GM23248 (cell line): Measurements from ENCODE around the gene EIF1AD. TPM values are rescaled to one million over a fixed set of nuclear protein-coding genes. Genes with fewer than 3 reads are reported as not detected.

Experiments used
- DNase-seq: peaks from one replicate; pipeline ENCODE4 v3.0.0-alpha.2; 2015
- H2AFZ ChIP-seq: fragments of 200-600 bp; sonication (generic); 2 replicates; pipeline ENCODE4 v1.6.1; 2016; ENCODE audit warnings: antibody characterized with exemption
- H3F3A ChIP-seq: fragments of 200-600 bp; sonication (generic); 2 replicates; pipeline ENCODE4 v1.6.1; 2016; ENCODE audit warnings: mild to moderate bottlenecking, antibody characterized with exemption, mixed run types; ENCODE audit not compliant: insufficient read depth
- H3K27ac ChIP-seq: fragments of 200-600 bp; sonication (generic); 2 replicates; pipeline ENCODE4 v1.5.1; 2016; ENCODE audit warnings: mild to moderate bottlenecking
- H3K27me3 ChIP-seq: fragments of 200-600 bp; sonication (generic); replicated peaks from 2 replicates; pipeline ENCODE4 v1.6.1; 2016; ENCODE audit warnings: mild to moderate bottlenecking; ENCODE audit not compliant: insufficient read depth
- H3K36me3 ChIP-seq: fragments of 200-600 bp; sonication (generic); 2 replicates; pipeline ENCODE4 v1.6.1; 2016; ENCODE audit warnings: low read depth, mild to moderate bottlenecking
- H3K4me1 ChIP-seq: fragments of 200-600 bp; sonication (generic); 2 replicates; pipeline ENCODE4 v1.6.1; 2016; ENCODE audit warnings: mild to moderate bottlenecking; ENCODE audit not compliant: insufficient read depth
- H3K4me2 ChIP-seq: fragments of 200-600 bp; sonication (generic); one replicate; pipeline ENCODE4 v1.6.1; 2016; ENCODE audit warnings: mild to moderate bottlenecking; ENCODE audit not compliant: unreplicated experiment
- H3K4me3 ChIP-seq: fragments of 200-600 bp; sonication (generic); 2 replicates; pipeline ENCODE4 v1.5.1; 2016; ENCODE audit warnings: mild to moderate bottlenecking
- H3K79me2 ChIP-seq: fragments of 200-600 bp; sonication (generic); 2 replicates; pipeline ENCODE4 v1.6.1; 2016; ENCODE audit warnings: mild to moderate bottlenecking; ENCODE audit not compliant: insufficient read depth
- H3K9ac ChIP-seq: fragments of 200-600 bp; sonication (generic); 2 replicates; pipeline ENCODE4 v1.6.1; 2016; ENCODE audit warnings: mild to moderate bottlenecking
- H3K9me2 ChIP-seq: fragments of 200-600 bp; sonication (generic); 2 replicates; pipeline ENCODE4 v1.6.1; 2016; ENCODE audit warnings: mixed run types, mild to moderate bottlenecking, moderate library complexity; ENCODE audit not compliant: insufficient read depth
- H3K9me3 ChIP-seq: fragments of 200-600 bp; sonication (generic); one replicate; pipeline ENCODE4 v1.6.1; 2017; ENCODE audit warnings: low read depth
- H4K20me1 ChIP-seq: fragments of 200-600 bp; sonication (generic); 2 replicates; pipeline ENCODE4 v1.6.0; 2016; ENCODE audit not compliant: insufficient read depth
- EZH2 ChIP-seq: fragments of 200-600 bp; sonication (generic); IDR thresholded peaks from 2 replicates; pipeline ENCODE4 v1.6.1; 2018; ENCODE audit warnings: antibody characterized with exemption, mild to moderate bottlenecking; ENCODE audit not compliant: insufficient read depth, poor library complexity, severe bottlenecking
- EZH2phosphoT487 ChIP-seq: fragments of 200-600 bp; sonication (generic); IDR thresholded peaks from 2 replicates; pipeline ENCODE4 v1.6.1; 2018; ENCODE audit warnings: antibody characterized with exemption, moderate library complexity, mild to moderate bottlenecking, low read depth; ENCODE audit not compliant: insufficient read depth
- WGBS, 2 experiments: methylation state at CpG; one replicate each; pipeline ENCODE4 v1.1.6; 2015 to 2017; ENCODE audit warnings: low lambda C conversion rate in 2 of 2, low coverage in 1 of 2; ENCODE audit errors: missing lambda C conversion rate in 2 of 2; 5-methylcytosine and 5-hydroxymethylcytosine counted together
- in situ Hi-C: fragments of 300-500 bp; cut with MboI; formaldehyde crosslinking; loops from 2 replicates; pipeline ENCODE4 v1.15.0; 2020
- polyA plus RNA-seq: library from polyadenylated mRNA; unstranded; fragments of >200 nt; fragmentation: Nextera tagmentation; extraction: Ambion mirVana; gene quantifications from 2 replicates; pipeline ENCODE4 v1.2.1, GENCODE V29; 2016
- total RNA-seq: library from RNA; depleted of rRNA; stranded (reverse); fragments of >200 nt; shearing (Covaris generic); gene quantifications from 2 replicates; pipeline ENCODE4 v1.2.3, GENCODE V29; 2014

The EIF1AD gene
- total and polyA plus RNA-seq, 2 experiments from 2014 or later: 21.6 to 22.8 TPM

DNA sequence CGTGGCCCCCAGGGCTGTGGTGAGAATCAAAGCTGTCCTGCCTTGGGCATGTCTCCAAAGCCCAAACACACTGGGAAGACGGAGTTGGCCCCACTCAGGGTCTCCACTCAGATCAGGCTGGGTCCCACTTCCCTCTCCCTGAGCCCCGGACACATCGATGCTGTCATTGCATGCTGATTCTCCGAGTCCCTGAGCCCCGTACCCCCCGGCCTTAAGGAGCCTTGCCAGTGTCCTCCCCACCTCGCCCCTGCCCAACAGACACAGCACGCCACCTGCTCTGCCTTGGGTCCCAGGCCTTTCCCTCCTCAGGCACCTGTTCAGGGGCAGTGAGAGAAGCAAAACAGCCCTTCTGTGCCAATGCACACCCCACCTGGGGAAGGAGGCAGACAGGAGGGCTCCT, 14.6 kb downstream of the EIF1AD start:
- H4K20me1 ChIP-seq: no peaks in the 10 kb centered on the region
- H3K36me3 ChIP-seq: no peaks in the 10 kb centered on the region; the same call in 1 of the 2 replicates
- H3K9me3 ChIP-seq: no peaks in the 10 kb centered on the region
- H3K4me2 ChIP-seq: no peak overlapping the region
- no peaks in the 10 kb centered on the region for H3K27me3 ChIP-seq
- in situ Hi-C loops: loop anchor here (10.0 kb wide), 1 partner anchor 103 kb away; the partner anchor contains the start of gene FIBP
- H2AFZ ChIP-seq: no peak overlapping the region
- TF ChIP-seq EZH2phosphoT487 (no peak), EZH2 (no peak)
- no peak for DNase-seq
- 79 to 85% methylated on average over 8 to 9 of the region's 9 CpGs for WGBS, 2 experiments
- H3K4me3 ChIP-seq: no peak overlapping the region
- no peaks in the 10 kb centered on the region for H3K79me2 ChIP-seq
- H3F3A ChIP-seq: peaks cover 16% of the 10 kb centered on the region
- no peak overlapping the region for H3K9ac ChIP-seq
- no peaks in the 10 kb centered on the region for H3K4me1 ChIP-seq
- no peak overlapping the region for H3K27ac ChIP-seq
- H3K9me2 ChIP-seq: no peaks in the 10 kb centered on the region

DNA sequence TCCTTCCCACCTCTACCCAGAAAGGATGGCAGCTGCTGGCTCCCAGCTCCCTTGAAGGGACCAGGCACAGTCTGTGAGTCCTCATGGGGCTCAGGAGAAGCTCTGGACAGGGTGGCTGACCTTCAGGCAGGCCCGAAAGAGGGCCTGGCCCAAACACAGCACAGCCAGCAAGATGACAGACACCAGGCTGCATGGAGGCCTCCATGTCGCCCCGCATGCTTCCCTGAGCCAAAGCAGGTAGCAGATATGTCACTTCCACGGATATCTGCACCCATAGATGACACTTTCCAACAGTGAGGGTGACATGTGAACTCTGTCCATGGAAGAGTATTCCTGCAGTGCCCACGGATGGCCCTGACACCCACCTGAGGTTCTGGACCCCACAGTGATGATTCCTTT, 18.4 kb downstream of the EIF1AD start:
- WGBS, 2 experiments: 76 to 83% methylated on average over 5 of the region's 5 CpGs
- no peak overlapping the region for H3K4me2 ChIP-seq
- H2AFZ ChIP-seq: no peak overlapping the region

DNA sequence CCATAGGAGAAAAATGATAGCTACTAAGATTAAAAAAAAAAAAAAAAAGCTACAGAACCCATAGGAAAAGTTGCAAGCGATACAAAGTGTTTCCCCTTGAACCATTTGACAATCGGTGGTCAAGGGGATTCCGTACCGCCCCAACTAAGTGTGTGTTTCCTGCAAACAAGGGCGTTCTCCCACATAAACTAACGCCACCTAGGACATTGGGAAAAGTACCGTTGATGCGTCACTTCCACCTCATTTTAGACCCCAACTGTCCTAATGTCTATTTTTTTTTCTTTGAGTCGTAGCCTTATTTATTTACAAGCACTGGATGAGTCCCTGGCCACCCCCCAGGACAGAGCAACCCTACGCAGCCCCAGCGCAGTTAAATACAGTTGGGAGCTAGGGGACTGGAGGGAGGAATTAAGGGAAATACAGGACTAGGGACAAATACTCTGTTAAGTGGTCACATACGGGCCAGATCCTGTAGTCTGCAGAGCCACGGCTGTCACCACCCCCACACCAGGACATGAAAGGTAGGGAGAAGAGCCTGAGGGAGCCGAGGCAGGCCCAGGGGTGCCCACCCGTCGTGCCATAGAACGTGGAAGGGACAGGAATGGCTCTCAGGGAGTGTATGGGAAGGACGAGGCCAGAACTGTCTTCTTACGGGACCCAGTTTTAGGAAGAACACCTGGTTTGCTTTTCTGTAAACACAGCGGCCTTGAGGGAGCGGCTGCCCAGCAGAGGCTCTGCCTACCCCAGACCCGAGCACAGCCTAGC, 19.0 kb downstream of the EIF1AD start:
- H3K27ac ChIP-seq: no peak overlapping the region
- H3K4me1 ChIP-seq: no peaks in the 10 kb centered on the region
- H3K9me2 ChIP-seq: no peaks in the 10 kb centered on the region
- H3F3A ChIP-seq: peaks cover 5% of the 10 kb centered on the region; the same call in 1 of the 2 replicates
- H3K9ac ChIP-seq: no peak overlapping the region
- no peaks in the 10 kb centered on the region for H3K9me3 ChIP-seq
- no peaks in the 10 kb centered on the region for H3K79me2 ChIP-seq
- 73 to 79% methylated on average over 22 of the region's 22 CpGs for WGBS, 2 experiments
- H3K36me3 ChIP-seq: no peaks in the 10 kb centered on the region
- no peak overlapping the region for H3K4me3 ChIP-seq
- no peaks in the 10 kb centered on the region for H3K27me3 ChIP-seq
- H4K20me1 ChIP-seq: no peaks in the 10 kb centered on the region
- H2AFZ ChIP-seq: no peak overlapping the region
- DNase-seq: no peak
- TF ChIP-seq EZH2phosphoT487 (no peak), EZH2 (no peak)
- in situ Hi-C loops: loop anchor here (10.0 kb wide), 1 partner anchor 98 kb away; the partner anchor contains the start of gene FIBP
- no peak overlapping the region for H3K4me2 ChIP-seq

More for the DNA sequence above, 18.4 kb downstream of the EIF1AD start:
- no peak for DNase-seq
- Histone ChIP-seq H4K20me1 (no peaks in the 10 kb centered on the region), H3K4me3 (no peak overlapping the region), H3K9me3 (no peaks in the 10 kb centered on the region), H3K79me2 (no peaks in the 10 kb centered on the region), H3K27ac (no peak overlapping the region), H3F3A (peaks cover 5% of the 10 kb centered on the region; the same call in 1 of the 2 replicates), H3K9ac (no peak overlapping the region), H3K9me2 (no peaks in the 10 kb centered on the region), H3K4me1 (no peaks in the 10 kb centered on the region), H3K27me3 (no peaks in the 10 kb centered on the region), H3K36me3 (no peaks in the 10 kb centered on the region)
- in situ Hi-C loops: loop anchor here (10.0 kb wide), 1 partner anchor 99 kb away; the partner anchor contains the start of gene FIBP
- no peak for TF ChIP-seq EZH2
- TF ChIP-seq EZH2phosphoT487: no peak

DNA sequence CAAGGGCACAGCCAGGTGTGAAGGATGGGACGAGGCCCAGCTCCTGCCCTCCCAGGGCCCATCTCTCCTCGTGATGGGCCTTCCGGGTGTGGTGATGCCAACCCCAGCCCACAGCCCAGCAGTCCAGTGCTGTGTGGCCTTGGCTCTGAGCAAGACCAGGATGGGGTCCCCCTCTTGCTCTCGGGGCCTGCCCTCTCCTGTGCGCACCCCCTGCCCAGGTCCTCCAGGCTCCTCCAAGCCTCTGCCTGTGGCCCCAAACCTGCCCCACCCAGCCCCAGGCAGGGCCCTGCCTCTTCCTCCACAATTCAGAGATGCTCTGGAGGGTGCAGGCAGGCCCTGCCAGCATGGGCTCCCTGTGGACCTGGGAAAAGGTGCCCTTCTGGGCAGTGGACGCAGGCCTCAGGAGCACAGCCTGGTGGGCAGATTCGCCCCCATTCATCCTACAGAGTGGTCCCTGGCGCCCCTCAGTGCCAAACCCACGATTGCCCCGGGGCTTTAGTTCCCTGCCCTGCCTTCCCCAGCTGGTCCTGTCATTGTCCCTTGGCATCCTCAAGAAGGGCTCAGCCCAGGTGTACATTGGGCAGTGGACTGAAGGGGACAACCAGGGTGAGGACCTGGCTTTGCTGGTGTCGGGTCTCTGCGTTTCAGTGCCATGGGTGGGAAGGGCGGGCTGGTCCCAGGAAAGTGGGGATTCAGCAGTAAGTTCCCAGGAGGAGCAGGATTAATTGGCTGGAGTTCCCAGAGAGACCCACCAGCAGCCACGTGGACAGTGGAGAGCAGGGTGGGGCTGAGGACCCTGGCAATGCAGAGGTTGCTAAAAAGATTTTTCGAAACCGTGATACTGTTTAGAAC, 19.8 kb downstream of the EIF1AD start:
- no peak overlapping the region for H2AFZ ChIP-seq
- no peaks in the 10 kb centered on the region for H4K20me1 ChIP-seq
- in situ Hi-C loops: loop anchor here (10.0 kb wide), 1 partner anchor 97 kb away; the partner anchor contains the start of gene FIBP
- TF ChIP-seq EZH2phosphoT487: no peak
- no peak for TF ChIP-seq EZH2
- 71% methylated on average over 14 to 16 of the region's 16 CpGs for WGBS, 2 experiments
- no peak overlapping the region for H3K4me2 ChIP-seq
- peaks cover 5% of the 10 kb centered on the region; the same call in 1 of the 2 replicates for H3F3A ChIP-seq
- H3K9me2 ChIP-seq: no peaks in the 10 kb centered on the region
- H3K9ac ChIP-seq: no peak overlapping the region
- H3K4me3 ChIP-seq: no peak overlapping the region
- no peaks in the 10 kb centered on the region for H3K4me1 ChIP-seq
- H3K36me3 ChIP-seq: no peaks in the 10 kb centered on the region; the same call in 1 of the 2 replicates
- no peak for DNase-seq
- H3K9me3 ChIP-seq: no peaks in the 10 kb centered on the region
- no peak overlapping the region for H3K27ac ChIP-seq
- H3K79me2 ChIP-seq: no peaks in the 10 kb centered on the region
- H3K27me3 ChIP-seq: no peaks in the 10 kb centered on the region
